NCI-H2107 treated with DMSO at 0.1 percent for 48 hours (cell line): Measurements from ENCODE around the gene IFNA14.
"Not testable (repeated sequence)": the region's sequence is repeated elsewhere in the genome, so short reads cannot be mapped to it uniquely, and the experiment has no call there.

Experiments used
- DNase-seq: peaks from one replicate; lab custom pipeline; 2025; ENCODE audit not compliant: unreplicated experiment; lab: John Stamatoyannopoulos, UW

Gene IFNA14

GRCh38 chr9:21217211-21217610 lies 22.6 kb downstream of the IFNA14 start, which contains the start of gene IFNA16:
Gene IFNA16, minus strand, starts transcription at chr9:21217311. Its CDS starts 6 bp downstream, at chr9:21217305.
- DNase-seq, result not testable (repeated sequence)

- not testable (repeated sequence) for DNase-seq
Observed at GRCh38 chr9:21213411-21214326, 26.1 kb downstream of the IFNA14 start.

- DNase-seq, result not testable (repeated sequence)
Observed at GRCh38 chr9:21212160-21212559, 27.6 kb downstream of the IFNA14 start.

DNA sequence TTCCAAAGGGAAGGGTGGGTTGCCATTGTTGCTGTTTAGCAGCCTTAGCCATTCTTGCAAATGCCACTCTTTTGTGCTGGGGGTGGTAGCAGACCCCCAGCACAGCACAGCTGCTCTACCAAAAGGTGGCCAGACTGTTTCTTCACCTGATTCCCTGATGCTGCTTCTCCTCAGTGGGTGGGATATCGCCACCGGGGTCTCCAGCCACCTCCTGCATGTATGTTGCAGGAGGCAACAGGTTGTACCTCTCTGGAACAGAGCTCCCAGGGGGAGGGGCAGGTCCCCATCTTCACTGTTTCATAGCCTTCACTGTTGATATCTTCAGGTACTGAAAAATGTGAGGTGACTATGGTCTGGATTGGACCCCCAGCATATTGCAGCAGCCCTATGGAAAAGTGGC lies 29.0 kb downstream of the IFNA14 start:
- DNase-seq, result not testable (repeated sequence)

DNA sequence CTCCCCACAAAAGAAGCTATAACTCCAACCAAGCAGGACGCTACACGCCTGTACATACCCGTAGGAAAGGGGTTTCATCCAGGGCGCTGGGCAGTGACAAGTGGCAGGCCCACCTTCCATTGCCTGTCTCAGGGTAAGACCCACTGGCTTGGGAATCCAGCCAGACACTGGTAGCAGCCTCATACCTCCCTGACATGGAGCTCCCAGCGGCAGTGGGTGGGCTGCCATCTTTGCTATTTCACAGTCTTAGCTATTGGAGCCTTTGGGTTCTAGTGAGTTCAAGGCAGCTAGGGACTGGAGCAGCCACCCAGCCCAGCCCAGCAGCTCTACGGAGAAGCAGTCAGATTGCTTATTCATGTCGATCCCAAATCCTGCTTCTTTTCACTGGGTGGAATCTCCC lies 29.5 kb downstream of the IFNA14 start:
- no peak for DNase-seq

- not testable (repeated sequence) for DNase-seq
Observed at GRCh38 chr9:21207043-21207442, 32.8 kb downstream of the IFNA14 start, which contains the start of gene IFNA10. Gene IFNA10, minus strand, starts transcription at chr9:21207143. Its CDS starts 46 bp downstream, at chr9:21207097.

GRCh38 chr9:21205204-21205603 lies 34.6 kb downstream of the IFNA14 start:
- no peak for DNase-seq

DNA sequence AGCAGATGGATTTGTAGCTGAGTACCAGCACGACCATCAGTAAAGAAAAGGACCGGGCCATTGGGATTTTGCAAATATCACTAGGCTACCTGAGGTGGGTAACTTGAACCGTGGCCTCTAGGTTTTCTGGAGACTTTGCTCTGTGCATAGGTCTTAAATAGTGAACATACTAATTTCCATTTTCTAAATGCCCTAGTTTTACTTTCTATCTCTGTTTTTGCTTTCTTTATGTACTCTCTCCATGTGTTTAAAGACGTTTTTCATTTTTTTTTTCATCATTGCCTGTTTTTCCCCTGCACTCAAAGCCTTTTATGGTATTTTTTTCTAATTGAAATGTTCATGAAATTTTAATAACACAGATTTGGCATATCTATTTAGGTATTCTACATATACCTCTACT lies 37.7 kb downstream of the IFNA14 start, which contains the start of gene IFNA7:
TSS of gene IFNA7 (minus strand) at position 101 of the 400 bp plus-strand sequence. CDS start at position 61, 40 bp downstream.
- DNase-seq, result not testable (repeated sequence)

DNA sequence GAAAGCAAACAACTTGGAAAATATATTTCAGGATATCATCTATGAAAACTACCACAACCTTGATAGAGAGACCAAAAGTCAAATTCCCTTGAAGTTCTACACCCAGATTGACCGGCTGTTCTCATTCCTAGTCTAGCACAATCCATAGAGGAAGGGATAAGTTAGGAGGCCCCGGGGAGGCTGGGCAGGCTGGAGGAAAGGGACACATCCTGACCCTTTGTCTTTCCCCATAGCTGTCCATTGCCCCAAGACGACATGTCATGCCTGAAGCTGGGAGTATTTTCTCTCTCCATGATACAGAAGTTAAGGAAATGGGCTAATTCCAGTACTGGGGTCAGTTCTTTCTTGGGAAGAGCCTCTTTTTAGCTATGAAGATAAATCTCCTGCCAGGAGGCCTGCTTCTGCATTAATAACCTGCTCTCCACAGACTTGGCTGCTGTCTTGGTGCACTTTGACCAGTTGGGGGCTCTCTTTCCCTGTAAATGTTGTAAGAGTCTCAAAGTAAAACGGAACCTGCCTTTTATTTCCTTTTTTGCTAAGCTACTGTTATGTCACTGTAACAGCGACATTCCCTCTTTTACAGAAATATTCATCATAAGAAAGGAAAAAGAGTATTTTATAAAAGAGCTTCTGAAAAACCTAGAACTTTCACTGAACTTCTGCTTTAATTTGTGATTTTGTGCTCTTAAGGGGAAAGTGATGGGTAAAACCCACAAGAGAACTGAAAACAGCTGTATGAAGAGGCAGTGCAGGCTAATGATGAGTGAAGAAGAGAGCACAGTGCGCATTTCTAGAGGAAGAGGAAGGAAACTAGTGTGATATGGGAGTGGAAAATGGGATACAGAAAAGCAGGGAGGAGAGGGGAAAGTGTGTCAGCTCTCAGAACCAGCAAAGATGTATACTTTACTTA lies 44.7 kb downstream of the IFNA14 start:
- DNase-seq, result not testable (repeated sequence)
